Neural cell (in vitro differentiated cells): ENCODE results near the gene SH3RF3. TPM values are rescaled to one million over a fixed set of nuclear protein-coding genes. Genes with fewer than 3 reads are reported as not detected.

Experiments
- H2AFZ ChIP-seq: fragments of 200-600, 300-800 bp; sonication (generic), shearing (Covaris generic); 2 replicates; pipeline ENCODE4 v1.6.0; 2014; ENCODE audit warnings: low read depth, mild to moderate bottlenecking, antibody characterized with exemption, low read length, moderate library complexity
- H3F3A ChIP-seq: fragments of 200-600 bp; shearing (Covaris generic); 2 replicates; pipeline ENCODE4 v1.6.1; 2016; ENCODE audit warnings: mild to moderate bottlenecking, moderate library complexity, mixed read lengths, antibody characterized with exemption, low read length; ENCODE audit not compliant: insufficient read depth, poor library complexity, severe bottlenecking
- H3K27ac ChIP-seq: fragments of 200-600, 300-800 bp; sonication (generic), shearing (Covaris generic); 2 replicates; pipeline ENCODE4 v1.5.1; 2014; ENCODE audit warnings: mild to moderate bottlenecking, low read length, moderate library complexity
- H3K27me3 ChIP-seq: fragments of 300-800, 200-600 bp; sonication (generic), shearing (Covaris generic); 2 replicates; pipeline ENCODE4 v1.6.0; 2014; ENCODE audit warnings: mild to moderate bottlenecking, low read depth, low read length, moderate library complexity; ENCODE audit not compliant: insufficient read depth
- H3K36me3 ChIP-seq: fragments of 300-800, 200-600 bp; sonication (generic), shearing (Covaris generic); 2 replicates; pipeline ENCODE4 v1.5.1; 2014; ENCODE audit warnings: mild to moderate bottlenecking, antibody characterized with exemption, low read length, moderate library complexity; ENCODE audit not compliant: insufficient read depth
- H3K4me2 ChIP-seq: fragments of 300-800, 200-600 bp; sonication (generic), shearing (Covaris generic); 2 replicates; pipeline ENCODE4 v1.6.0; 2014; ENCODE audit warnings: mild to moderate bottlenecking, low read length
- H3K4me3 ChIP-seq: fragments of 300-800, 200-600 bp; sonication (generic), shearing (Covaris generic); 2 replicates; pipeline ENCODE4 v1.5.1; 2014; ENCODE audit warnings: mild to moderate bottlenecking, low read length, moderate library complexity
- H3K79me2 ChIP-seq: fragments of 200-600 bp; shearing (Covaris generic); replicated peaks from 2 replicates; pipeline ENCODE4 v1.6.0; 2014; ENCODE audit warnings: mild to moderate bottlenecking, low read length, moderate library complexity; ENCODE audit not compliant: insufficient read depth
- H3K9ac ChIP-seq: fragments of 300-800, 200-600 bp; sonication (generic), shearing (Covaris generic); 2 replicates; pipeline ENCODE4 v1.6.1; 2016; ENCODE audit warnings: mild to moderate bottlenecking, low read length, mixed read lengths
- H3K9me2 ChIP-seq: fragments of 200-600 bp; shearing (Covaris generic); 2 replicates; pipeline ENCODE4 v1.6.1; 2016; ENCODE audit warnings: mild to moderate bottlenecking, low read length, mixed read lengths; ENCODE audit not compliant: insufficient read depth
- H3K9me3 ChIP-seq: fragments of 200-600, 300-800 bp; sonication (generic), shearing (Covaris generic); 2 replicates; pipeline ENCODE4 v1.6.1; 2016; ENCODE audit warnings: mild to moderate bottlenecking, mixed run types, low read length, moderate library complexity, mixed read lengths
- H4K20me1 ChIP-seq: fragments of 200-600 bp; shearing (Covaris generic); 2 replicates; pipeline ENCODE4 v1.6.1; 2016; ENCODE audit warnings: mild to moderate bottlenecking, mixed run types; ENCODE audit not compliant: insufficient read depth
- CTCF ChIP-seq: fragments of 450-650 bp; IDR thresholded peaks from 2 replicates; pipeline ENCODE4 v1.5.1; 2014; ENCODE audit warnings: antibody characterized with exemption, mild to moderate bottlenecking, moderate library complexity; ENCODE audit not compliant: poor library complexity, severe bottlenecking
- EP300 ChIP-seq: fragments of 450-650 bp; conservative IDR thresholded peaks from 2 replicates; pipeline ENCODE4 v1.6.1; 2014; ENCODE audit warnings: antibody characterized with exemption, mild to moderate bottlenecking, moderate library complexity; ENCODE audit not compliant: poor library complexity, severe bottlenecking
- EZH2 ChIP-seq: fragments of 200-600, 300-800 bp; shearing (Covaris generic), sonication (generic); IDR thresholded peaks from 2 replicates; pipeline ENCODE4 v1.6.1; 2014; ENCODE audit warnings: antibody characterized with exemption, low read length, borderline replicate concordance, mild to moderate bottlenecking; ENCODE audit not compliant: insufficient read depth, poor library complexity, severe bottlenecking
- MXI1 ChIP-seq: fragments of 450-650 bp; conservative IDR thresholded peaks from 2 replicates; pipeline ENCODE4 v1.6.1; 2014; ENCODE audit warnings: antibody characterized with exemption, mild to moderate bottlenecking; ENCODE audit not compliant: poor library complexity, severe bottlenecking
- POLR2AphosphoS5 ChIP-seq: IDR thresholded peaks from 2 replicates; pipeline ENCODE4 v1.6.1; 2012
- RAD21 ChIP-seq: fragments of 450-650 bp; conservative IDR thresholded peaks from 2 replicates; pipeline ENCODE4 v1.6.1; 2014; ENCODE audit warnings: antibody characterized with exemption, mild to moderate bottlenecking, moderate library complexity
- REST ChIP-seq: IDR thresholded peaks from 2 replicates; pipeline ENCODE4 v1.6.1; 2012; ENCODE audit warnings: borderline replicate concordance
- SMC3 ChIP-seq: fragments of 450-650 bp; conservative IDR thresholded peaks from 2 replicates; pipeline ENCODE4 v1.6.1; 2014; ENCODE audit warnings: antibody characterized with exemption, mild to moderate bottlenecking, moderate library complexity; ENCODE audit not compliant: poor library complexity
- TAF1 ChIP-seq: IDR thresholded peaks from 2 replicates; pipeline ENCODE4 v1.6.1; 2012; ENCODE audit warnings: low read depth
- polyA plus RNA-seq: library from polyadenylated mRNA; depleted of rRNA; stranded (reverse); fragments of >200 nt; gene quantifications from 2 replicates; pipeline ENCODE4 v1.2.3, GENCODE V29; 2014

The SH3RF3 gene
- polyA plus RNA-seq, 1 donor from 2014 or later = 0.53 TPM

GRCh38 chr2:109467701-109468100, 338.7 kb downstream of the SH3RF3 start:
- H2AFZ ChIP-seq = no peak overlapping the region
- no peaks in the 10 kb centered on the region for H3K36me3 ChIP-seq
- no peaks in the 10 kb centered on the region for H4K20me1 ChIP-seq
- TF ChIP-seq RAD21 (no peak), REST (no peak), CTCF (no peak), POLR2AphosphoS5 (no peak), EP300 (no peak), MXI1 (no peak), TAF1 (no peak), SMC3 (no peak), EZH2 (no peak)
- peak overlapping the region; percentile 43 for H3K4me3 ChIP-seq
- no peaks in the 10 kb centered on the region for H3K9me2 ChIP-seq
- peak overlapping the region; percentile 41 for H3K9ac ChIP-seq
- no peaks in the 10 kb centered on the region for H3K9me3 ChIP-seq
- no peaks in the 10 kb centered on the region for H3K79me2 ChIP-seq
- peak overlapping the region; percentile 44 for H3K27ac ChIP-seq
- no peaks in the 10 kb centered on the region for H3F3A ChIP-seq
- no peaks in the 10 kb centered on the region for H3K27me3 ChIP-seq
- peak overlapping the region; percentile 58 for H3K4me2 ChIP-seq

GRCh38 chr2:109468893-109469292, 339.9 kb downstream of the SH3RF3 start:
- Histone ChIP-seq H3F3A (no peaks in the 10 kb centered on the region), H3K36me3 (no peaks in the 10 kb centered on the region), H4K20me1 (no peaks in the 10 kb centered on the region), H3K4me2 (no peak overlapping the region), H3K9me2 (no peaks in the 10 kb centered on the region), H3K4me3 (no peak overlapping the region), H3K79me2 (no peaks in the 10 kb centered on the region), H3K9ac (no peak overlapping the region), H2AFZ (no peak overlapping the region), H3K27me3 (no peaks in the 10 kb centered on the region), H3K9me3 (no peaks in the 10 kb centered on the region), H3K27ac (no peak overlapping the region)
- TF ChIP-seq RAD21 = no peak

- Histone ChIP-seq H3K9me2 (no peaks in the 10 kb centered on the region), H3K27me3 (no peaks in the 10 kb centered on the region), H3K36me3 (no peaks in the 10 kb centered on the region), H3F3A (no peaks in the 10 kb centered on the region), H2AFZ (no peak overlapping the region), H3K27ac (no peak overlapping the region), H3K4me2 (no peak overlapping the region), H3K79me2 (no peaks in the 10 kb centered on the region), H3K9me3 (no peaks in the 10 kb centered on the region), H3K4me3 (no peak overlapping the region), H3K9ac (no peak overlapping the region), H4K20me1 (no peaks in the 10 kb centered on the region)
- TF ChIP-seq CTCF (no peak), RAD21 (no peak), POLR2AphosphoS5 (no peak), TAF1 (no peak), SMC3 (no peak), EZH2 (no peak), EP300 (no peak), MXI1 (no peak), REST (no peak)
These were observed 342.7 kb downstream of the SH3RF3 start for GRCh38 chr2:109471658-109472057.
